ENCODE results near the gene MTHFD1L. TPM values are rescaled to one million over a fixed set of nuclear protein-coding genes. Genes with fewer than 3 reads are reported as not detected.

MTHFD1L gene
- total and polyA plus RNA-seq, 8 donors: 1.8 to 16.3 (median 8.8) TPM

DNA sequence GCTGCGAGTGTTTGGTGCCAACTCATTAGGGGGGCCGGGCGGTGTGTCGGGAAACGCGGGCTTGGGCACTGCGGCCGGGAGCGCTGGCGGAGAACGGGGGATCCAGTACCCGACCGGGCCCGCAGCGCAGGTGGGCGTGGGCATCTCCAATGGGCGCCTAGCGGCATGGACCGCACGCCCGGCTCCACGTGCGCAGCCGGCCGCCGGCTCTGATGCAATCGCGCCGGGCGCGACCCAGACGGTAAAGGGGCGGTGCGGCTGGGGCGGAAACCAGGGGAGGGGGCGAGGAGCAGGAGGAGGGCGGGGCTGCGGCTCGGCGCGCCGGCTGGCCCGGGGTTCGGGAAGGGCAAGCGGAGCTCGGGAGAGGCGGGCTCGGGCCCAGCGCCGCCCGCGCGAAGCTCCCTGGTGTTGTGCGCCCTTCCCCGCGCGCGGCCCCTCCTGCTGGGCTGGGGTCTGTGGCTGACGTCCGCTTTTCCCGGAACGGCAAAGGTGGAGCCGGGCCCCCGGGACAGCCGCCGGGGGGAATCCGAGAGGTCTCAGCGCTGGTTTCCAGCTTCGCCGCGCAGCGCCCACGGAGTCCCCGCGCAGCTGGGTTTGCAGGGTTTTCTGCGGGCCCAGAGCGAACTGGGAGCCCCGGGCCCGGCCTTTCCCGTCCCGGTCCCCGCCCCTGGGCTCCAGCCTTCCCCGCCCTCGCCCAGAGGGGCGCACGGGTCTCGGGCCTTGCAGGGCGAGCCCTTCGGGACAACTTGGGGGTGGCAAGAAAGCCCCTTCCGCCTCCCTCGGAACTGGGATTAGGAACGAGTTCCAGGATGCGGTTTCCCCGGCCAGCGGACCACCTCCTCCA is 867 bp downstream of the MTHFD1L start:
- TF ChIP-seq CTCF (IDR thresholded peaks at IDR 0.05) (no peak), EP300 (IDR thresholded peaks at IDR 0.05) (no peak), POLR2A (IDR thresholded peaks at IDR 0.05) (no peak), POLR2AphosphoS5 (IDR thresholded peaks at IDR 0.05) (peak; percentile 55 to 87 (median 66))
- peaks cover 5 to 22% (median 14%) of the 10 kb centered on the region in 4 donors for H3K4me1 ChIP-seq
- peak overlapping the region; percentile 80 to 92 (median 86) for H3K27ac ChIP-seq
- 1 to 4% (median 2%) methylated on average over 30 to 94 of the region's 95 CpGs for WGBS, 5 donors
- H3K36me3 ChIP-seq: no peaks in the 10 kb centered on the region
- peak overlapping the region; percentile 80 to 98 (median 90) for H3K4me3 ChIP-seq
- H3K9me3 ChIP-seq: no peaks in the 10 kb centered on the region
- intact Hi-C loops (cut with DNase I; ENCODE audit: low total_unique reads): no loop called here
- no peaks in the 10 kb centered on the region for H3K27me3 ChIP-seq
- peak; percentile 70 to 97 for DNase-seq

GRCh38 chr6:150866991-150867501 is 1.5 kb downstream of the MTHFD1L start:
- H3K9me3 ChIP-seq: no peaks in the 10 kb centered on the region
- WGBS, 5 donors: 68 to 84% (median 80%) methylated on average over 13 of the region's 13 CpGs
- H3K36me3 ChIP-seq: no peaks in the 10 kb centered on the region
- peak overlapping the region; percentile 80 to 98 (median 90) for H3K4me3 ChIP-seq
- H3K4me1 ChIP-seq: peaks cover 5 to 22% (median 14%) of the 10 kb centered on the region in 4 donors
- peak overlapping the region; percentile 51 to 92 (median 86) for H3K27ac ChIP-seq
- no peak for TF ChIP-seq POLR2AphosphoS5 (IDR thresholded peaks at IDR 0.05)
- no peak for TF ChIP-seq CTCF (IDR thresholded peaks at IDR 0.05)
- no peak for TF ChIP-seq EP300 (IDR thresholded peaks at IDR 0.05)
- TF ChIP-seq POLR2A (IDR thresholded peaks at IDR 0.05): no peak
- peak in 1 of 2 donors; percentile 47 for DNase-seq
- intact Hi-C loops (cut with DNase I; ENCODE audit: low total_unique reads): no loop called here
- H3K27me3 ChIP-seq: no peaks in the 10 kb centered on the region

DNA sequence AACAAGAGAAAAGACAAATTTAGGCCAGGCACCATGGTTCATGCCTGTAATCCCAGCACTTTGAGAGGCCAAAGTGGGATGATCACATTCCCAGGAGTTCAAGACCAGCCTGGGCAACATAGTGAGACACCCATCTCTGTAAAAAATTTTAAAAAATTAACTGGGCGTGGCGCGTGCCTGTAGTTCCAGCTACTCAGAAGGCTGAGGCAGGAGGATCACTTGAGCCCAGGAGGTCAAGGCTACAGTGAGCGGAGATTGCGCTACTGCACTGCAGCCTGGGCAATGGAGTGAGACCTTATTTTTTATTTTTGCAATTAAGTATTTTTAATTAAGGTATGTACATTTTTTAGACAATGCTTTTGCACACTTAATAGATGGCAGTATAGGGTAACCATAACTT is 3.3 kb downstream of the MTHFD1L start:
- peaks cover 5 to 22% (median 14%) of the 10 kb centered on the region in 4 donors for H3K4me1 ChIP-seq
- H3K9me3 ChIP-seq: no peaks in the 10 kb centered on the region
- H3K4me3 ChIP-seq: no peak overlapping the region
- H3K27ac ChIP-seq: no peak overlapping the region
- no peaks in the 10 kb centered on the region for H3K36me3 ChIP-seq
- DNase-seq: no peak
- intact Hi-C loops (cut with DNase I; ENCODE audit: low total_unique reads): no loop called here
- WGBS, 5 donors: 89 to 99% (median 97%) methylated on average over 5 of the region's 5 CpGs
- TF ChIP-seq CTCF (IDR thresholded peaks at IDR 0.05) (no peak), EP300 (IDR thresholded peaks at IDR 0.05) (no peak), POLR2A (IDR thresholded peaks at IDR 0.05) (no peak), POLR2AphosphoS5 (IDR thresholded peaks at IDR 0.05) (no peak)
- H3K27me3 ChIP-seq: no peaks in the 10 kb centered on the region

DNA sequence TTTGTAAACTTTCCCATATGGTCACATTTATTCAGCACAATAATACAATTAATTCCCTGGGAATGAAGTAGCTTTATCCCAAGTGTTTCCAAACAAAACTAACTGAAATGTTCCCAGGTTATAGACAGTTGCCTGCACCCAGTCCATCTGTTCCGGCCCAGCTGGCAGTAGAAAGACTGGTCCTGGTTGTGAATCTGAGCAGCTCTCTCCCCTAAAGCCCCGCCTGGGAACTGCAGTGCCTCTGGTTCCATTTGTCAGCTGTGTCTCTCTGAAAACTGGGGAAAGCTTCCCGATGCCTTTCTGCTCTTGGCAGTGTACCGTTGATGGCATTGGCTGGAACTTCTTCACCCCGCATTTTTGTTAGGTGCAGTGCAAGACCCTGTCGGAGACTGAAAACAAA is 8.7 kb downstream of the MTHFD1L start:
- no peak overlapping the region for H3K4me3 ChIP-seq
- no peaks in the 10 kb centered on the region for H3K36me3 ChIP-seq
- H3K4me1 ChIP-seq: peaks cover 0 to 27% (median 16%) of the 10 kb centered on the region in 4 donors
- H3K27ac ChIP-seq: no peak overlapping the region
- 80 to 94% (median 93%) methylated on average over 6 of the region's 6 CpGs for WGBS, 5 donors
- DNase-seq: no peak
- no peaks in the 10 kb centered on the region for H3K27me3 ChIP-seq
- TF ChIP-seq POLR2AphosphoS5 (IDR thresholded peaks at IDR 0.05) (no peak), CTCF (IDR thresholded peaks at IDR 0.05) (no peak), POLR2A (IDR thresholded peaks at IDR 0.05) (no peak), EP300 (IDR thresholded peaks at IDR 0.05) (no peak)
- no peaks in the 10 kb centered on the region for H3K9me3 ChIP-seq
- intact Hi-C loops (cut with DNase I; ENCODE audit: low total_unique reads): no loop called here

Data from stomach (tissue), 9 donors.